ENCODE data around the gene CHRNA4.

CHRNA4 gene

DNA sequence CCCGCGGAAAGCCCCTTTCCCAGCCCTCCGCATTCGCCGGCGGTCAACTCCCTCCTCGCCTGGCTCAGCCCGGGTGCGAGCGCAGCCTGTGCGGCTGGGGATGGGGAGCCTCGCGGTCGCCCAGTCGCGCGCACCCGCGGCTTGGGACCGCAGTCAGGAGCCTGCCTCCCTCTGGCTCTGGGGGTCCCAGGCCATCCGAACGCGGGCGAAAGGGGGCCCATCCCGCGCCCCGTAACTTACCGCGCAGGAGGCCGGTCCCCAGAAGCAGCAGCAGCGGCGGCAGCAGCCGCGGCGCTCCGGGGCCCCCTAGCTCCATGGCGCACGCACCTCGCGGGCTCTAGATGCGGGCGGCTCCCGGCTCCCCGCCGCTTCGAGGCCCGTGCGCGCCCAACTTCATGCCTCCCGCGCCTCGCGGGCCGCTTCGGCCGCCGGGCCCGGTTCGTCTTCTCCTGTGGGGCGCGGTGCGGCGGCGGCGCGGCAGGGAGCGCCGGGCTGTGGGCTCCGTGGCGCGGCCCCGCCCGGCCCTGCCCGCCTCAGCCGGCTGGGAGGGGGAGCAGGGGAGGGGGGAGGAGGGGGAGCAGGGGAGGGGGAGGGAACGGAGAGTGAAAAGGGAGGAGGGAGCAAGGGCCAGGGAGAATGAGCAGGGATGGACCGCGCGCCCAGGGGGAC lies at the start of gene CHRNA4:
Gene CHRNA4 (minus strand): TSS at position 500 of the 669 bp plus-strand sequence. CDS start 184 bp downstream, at position 316.
- no peak within 1 kb of the TSS for H3K4me3 ChIP-seq (ENCODE audit: low read depth, low read length)
- no peaks in the 10 kb centered on the region for H3K36me3 ChIP-seq (ENCODE audit: insufficient read depth, low read length)
- no peak within 1 kb of the TSS for H2AFZ ChIP-seq (ENCODE audit: low read length, unreplicated experiment)
- H3K79me2 ChIP-seq (ENCODE audit: control insufficient read depth, insufficient read depth, low read length, unreplicated experiment), result no peaks in the 10 kb centered on the region
- no peak within 1 kb of the TSS for H3K27ac ChIP-seq (ENCODE audit: low read depth, low read length)
- peaks cover 21% of the 10 kb centered on the region for H3K27me3 ChIP-seq (ENCODE audit: insufficient read depth, low read length)
- no peaks in the 10 kb centered on the region for H3K4me1 ChIP-seq (ENCODE audit: control insufficient read depth, insufficient read depth, low read length, unreplicated experiment)

DNA sequence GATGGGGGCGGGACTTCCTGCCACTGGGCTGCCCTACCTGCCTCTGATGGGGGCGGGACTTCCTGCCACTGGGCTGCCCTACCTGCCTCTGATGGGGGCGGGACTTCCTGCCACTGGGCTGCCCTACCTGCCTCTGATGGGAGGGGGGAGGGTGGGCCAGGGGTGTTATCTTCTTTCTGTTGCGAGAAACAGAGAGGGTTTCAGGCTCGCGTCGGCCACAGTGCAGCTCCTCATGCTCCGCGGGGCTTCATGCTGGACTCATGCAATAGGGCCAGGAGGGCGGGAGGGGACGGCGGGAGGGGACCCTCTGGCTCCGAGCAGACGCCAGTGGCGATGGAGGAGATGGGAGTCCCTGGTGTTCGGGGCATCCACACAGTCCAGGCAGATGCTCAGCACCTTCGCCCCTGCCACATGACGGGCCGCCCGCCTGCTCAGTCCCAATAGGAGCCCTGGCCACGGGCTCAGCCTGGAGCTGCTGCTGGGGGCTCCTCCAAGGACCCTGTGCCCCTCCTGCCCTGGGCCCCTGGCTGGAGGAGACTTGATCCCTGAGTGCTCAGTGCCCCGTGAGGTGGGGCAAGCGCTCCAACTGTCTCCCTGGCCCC lies 48.8 kb upstream of the CHRNA4 start:
- Histone ChIP-seq H3K79me2 (ENCODE audit: control insufficient read depth, insufficient read depth, low read length, unreplicated experiment) (no peaks in the 10 kb centered on the region), H2AFZ (ENCODE audit: low read length, unreplicated experiment) (no peak overlapping the region), H3K4me1 (ENCODE audit: control insufficient read depth, insufficient read depth, low read length, unreplicated experiment) (no peaks in the 10 kb centered on the region), H3K36me3 (ENCODE audit: insufficient read depth, low read length) (no peaks in the 10 kb centered on the region), H3K27ac (ENCODE audit: low read depth, low read length) (no peak overlapping the region), H3K4me3 (ENCODE audit: low read depth, low read length) (no peak overlapping the region), H3K27me3 (ENCODE audit: insufficient read depth, low read length) (peaks cover 4% of the 10 kb centered on the region; the same call in 1 of the 2 replicates)

DNA sequence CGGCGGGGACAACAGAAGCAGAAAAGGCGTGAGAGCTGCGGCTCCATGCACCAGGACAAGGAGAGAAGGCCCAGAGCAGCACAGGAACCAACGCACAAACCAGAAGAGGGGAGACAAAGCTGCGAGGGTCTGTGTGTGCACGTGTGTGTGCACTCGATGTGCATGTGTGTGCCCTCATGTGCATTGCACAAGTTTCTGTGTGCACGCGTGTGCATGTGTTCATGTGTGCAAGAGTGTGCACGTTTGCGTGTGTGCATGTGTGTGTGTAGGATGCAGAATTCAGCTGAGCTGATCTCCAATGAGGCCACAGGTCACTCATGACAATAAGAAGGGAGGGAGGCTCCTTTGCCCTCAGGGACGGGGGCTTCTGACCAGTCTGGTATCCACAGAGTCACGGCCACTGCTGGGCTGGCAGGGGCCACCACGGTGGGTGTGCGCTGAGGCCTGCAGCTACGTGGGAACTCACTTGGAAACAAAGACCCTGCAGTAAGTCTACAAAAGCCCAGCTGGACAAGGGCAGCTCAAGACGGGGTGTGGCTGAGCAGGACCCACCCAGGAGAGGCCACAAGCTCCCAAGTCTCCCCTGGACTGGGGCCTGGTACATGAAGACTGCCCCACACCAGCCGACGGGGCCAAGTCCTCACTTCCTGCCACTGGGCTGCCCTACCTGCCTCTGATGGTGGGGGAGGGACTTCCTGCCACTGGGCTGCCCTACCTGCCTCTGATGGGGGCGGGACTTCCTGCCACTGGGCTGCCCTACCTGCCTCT lies 48.1 kb upstream of the CHRNA4 start:
- H3K4me1 ChIP-seq (ENCODE audit: control insufficient read depth, insufficient read depth, low read length, unreplicated experiment), result no peaks in the 10 kb centered on the region
- H3K27me3 ChIP-seq (ENCODE audit: insufficient read depth, low read length), result peaks cover 4% of the 10 kb centered on the region; the same call in 1 of the 2 replicates
- no peak overlapping the region for H3K27ac ChIP-seq (ENCODE audit: low read depth, low read length)
- no peaks in the 10 kb centered on the region for H3K79me2 ChIP-seq (ENCODE audit: control insufficient read depth, insufficient read depth, low read length, unreplicated experiment)
- H3K36me3 ChIP-seq (ENCODE audit: insufficient read depth, low read length), result no peaks in the 10 kb centered on the region
- no peak overlapping the region for H2AFZ ChIP-seq (ENCODE audit: low read length, unreplicated experiment)
- H3K4me3 ChIP-seq (ENCODE audit: low read depth, low read length), result no peak overlapping the region

DNA sequence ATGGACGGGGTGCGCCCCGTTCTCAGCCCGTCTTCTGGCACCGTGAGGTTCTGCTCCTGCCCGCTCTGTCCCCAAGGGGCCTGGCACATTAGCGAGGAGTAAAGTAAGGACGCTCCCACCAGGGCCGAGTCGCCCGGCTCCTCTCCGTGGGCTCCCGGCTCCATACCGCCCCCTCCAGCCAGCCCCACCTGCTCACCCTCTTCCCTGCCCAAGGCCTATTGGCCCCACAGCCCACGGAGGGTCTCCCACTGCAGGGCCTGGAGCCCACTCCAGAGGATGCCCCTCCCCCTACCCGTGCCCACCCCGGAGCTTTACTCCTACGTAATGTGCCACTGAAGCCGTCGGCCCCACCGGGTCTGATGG lies 47.5 kb upstream of the CHRNA4 start:
- Histone ChIP-seq H3K79me2 (ENCODE audit: control insufficient read depth, insufficient read depth, low read length, unreplicated experiment) (no peaks in the 10 kb centered on the region), H3K4me1 (ENCODE audit: control insufficient read depth, insufficient read depth, low read length, unreplicated experiment) (no peaks in the 10 kb centered on the region)

DNA sequence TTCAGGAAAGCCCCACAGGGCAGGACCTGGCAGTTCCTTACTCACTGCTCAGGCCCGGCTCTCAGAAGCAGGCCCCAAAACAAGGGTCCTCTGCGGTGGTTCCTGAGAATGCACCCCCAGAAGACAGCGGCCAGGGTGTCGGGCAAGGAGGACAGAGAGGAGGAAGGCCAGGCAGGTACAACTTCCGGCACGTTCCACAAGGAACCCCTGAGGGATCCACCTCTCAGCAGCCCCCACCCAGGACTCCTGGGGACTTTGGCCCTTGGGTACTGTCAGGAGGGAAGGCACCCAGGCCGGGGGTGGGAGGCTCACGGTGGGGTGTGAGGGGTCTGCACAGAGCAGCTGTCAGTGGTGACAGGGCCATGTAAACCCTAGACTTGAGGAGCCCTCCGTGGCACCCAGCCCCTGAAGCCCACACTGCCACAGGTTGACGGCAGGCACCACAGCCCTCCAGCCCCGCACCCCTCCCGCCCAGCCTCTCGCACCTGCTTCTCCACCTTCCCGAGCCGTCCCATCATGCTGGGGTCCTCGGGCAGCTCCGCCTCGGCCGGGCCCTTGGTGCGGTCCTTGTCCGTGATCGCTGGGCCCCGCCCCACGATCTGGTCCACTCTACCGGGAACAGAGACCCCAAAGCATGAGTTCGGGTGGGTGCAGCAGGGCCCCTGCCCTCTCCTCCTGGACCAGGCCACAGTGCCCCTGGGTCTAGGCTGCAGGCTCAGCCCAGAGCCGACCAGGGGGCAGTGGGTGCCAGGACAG lies 47.0 kb upstream of the CHRNA4 start:
- H3K4me1 ChIP-seq (ENCODE audit: control insufficient read depth, insufficient read depth, low read length, unreplicated experiment), result no peaks in the 10 kb centered on the region
- H3K36me3 ChIP-seq (ENCODE audit: insufficient read depth, low read length), result no peaks in the 10 kb centered on the region
- H3K27me3 ChIP-seq (ENCODE audit: insufficient read depth, low read length), result peaks cover 4% of the 10 kb centered on the region; the same call in 1 of the 2 replicates

More for the DNA sequence above, 47.5 kb upstream of the CHRNA4 start:
- no peak overlapping the region for H2AFZ ChIP-seq (ENCODE audit: low read length, unreplicated experiment)
- H3K4me3 ChIP-seq (ENCODE audit: low read depth, low read length), result no peak overlapping the region
- peaks cover 4% of the 10 kb centered on the region; the same call in 1 of the 2 replicates for H3K27me3 ChIP-seq (ENCODE audit: insufficient read depth, low read length)
- H3K27ac ChIP-seq (ENCODE audit: low read depth, low read length), result no peak overlapping the region
- no peaks in the 10 kb centered on the region for H3K36me3 ChIP-seq (ENCODE audit: insufficient read depth, low read length)

DNA sequence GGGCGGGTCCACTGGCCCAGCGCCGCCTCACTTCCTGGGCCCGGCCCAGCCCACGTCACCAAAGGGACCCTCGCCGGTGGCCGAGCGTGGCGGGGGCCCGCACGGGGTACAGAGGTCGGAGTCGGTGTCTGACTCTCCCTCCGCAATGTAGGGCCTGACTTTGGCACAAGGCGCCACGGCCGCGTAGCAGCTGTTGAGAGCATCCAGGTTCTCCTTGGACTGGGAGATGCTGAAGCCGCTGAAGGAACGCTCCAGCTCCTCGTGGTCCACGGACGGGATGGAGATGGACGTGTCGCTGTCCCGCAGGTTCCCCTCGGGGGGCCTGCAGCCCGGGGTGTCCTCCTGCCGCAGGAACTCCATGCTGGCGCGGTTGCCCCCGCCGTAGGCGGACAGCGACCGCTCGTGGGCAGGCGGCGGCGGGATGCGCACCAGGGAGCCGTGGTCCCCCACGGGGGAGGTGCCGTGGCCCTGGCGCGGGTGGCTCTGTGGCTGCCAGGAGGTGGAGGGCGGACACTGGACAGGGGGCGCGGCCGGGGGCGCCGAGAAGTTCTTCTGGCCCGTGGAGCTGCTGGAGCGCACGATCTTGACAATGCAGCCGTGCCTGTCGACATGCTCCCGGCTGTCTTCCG lies 45.6 kb upstream of the CHRNA4 start:
- Histone ChIP-seq H3K79me2 (ENCODE audit: control insufficient read depth, insufficient read depth, low read length, unreplicated experiment) (no peaks in the 10 kb centered on the region), H3K36me3 (ENCODE audit: insufficient read depth, low read length) (no peaks in the 10 kb centered on the region), H3K4me3 (ENCODE audit: low read depth, low read length) (no peak overlapping the region), H2AFZ (ENCODE audit: low read length, unreplicated experiment) (no peak overlapping the region), H3K27me3 (ENCODE audit: insufficient read depth, low read length) (peaks cover 2% of the 10 kb centered on the region; the same call in 1 of the 2 replicates), H3K27ac (ENCODE audit: low read depth, low read length) (no peak overlapping the region), H3K4me1 (ENCODE audit: control insufficient read depth, insufficient read depth, low read length, unreplicated experiment) (no peaks in the 10 kb centered on the region)

More for the DNA sequence above, 47.0 kb upstream of the CHRNA4 start:
- Histone ChIP-seq H3K4me3 (ENCODE audit: low read depth, low read length) (no peak overlapping the region), H3K27ac (ENCODE audit: low read depth, low read length) (no peak overlapping the region), H2AFZ (ENCODE audit: low read length, unreplicated experiment) (no peak overlapping the region), H3K79me2 (ENCODE audit: control insufficient read depth, insufficient read depth, low read length, unreplicated experiment) (no peaks in the 10 kb centered on the region)

DNA sequence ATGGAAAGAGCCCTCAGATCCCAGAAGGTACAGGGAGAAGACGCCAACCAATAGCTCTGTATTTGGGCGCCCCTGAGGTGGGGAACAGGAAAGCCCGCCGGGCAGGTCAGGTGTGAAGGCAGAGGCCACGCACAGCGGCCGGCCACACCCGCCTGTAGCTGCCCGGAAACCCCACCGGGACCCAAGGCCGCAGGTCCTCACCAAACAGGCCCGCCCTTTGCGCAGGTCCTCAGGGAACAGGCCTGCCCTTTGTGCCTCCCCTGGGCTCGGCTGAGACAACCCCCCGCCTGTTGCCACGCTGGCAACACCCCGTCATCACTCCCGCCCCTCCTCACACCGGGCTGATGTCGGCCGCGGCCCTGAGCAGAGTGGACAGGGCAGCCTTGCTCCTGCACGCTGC lies 44.9 kb upstream of the CHRNA4 start:
- Histone ChIP-seq H3K27ac (ENCODE audit: low read depth, low read length) (no peak overlapping the region), H3K79me2 (ENCODE audit: control insufficient read depth, insufficient read depth, low read length, unreplicated experiment) (no peaks in the 10 kb centered on the region), H3K4me1 (ENCODE audit: control insufficient read depth, insufficient read depth, low read length, unreplicated experiment) (no peaks in the 10 kb centered on the region), H3K27me3 (ENCODE audit: insufficient read depth, low read length) (no peaks in the 10 kb centered on the region), H3K36me3 (ENCODE audit: insufficient read depth, low read length) (no peaks in the 10 kb centered on the region), H2AFZ (ENCODE audit: low read length, unreplicated experiment) (no peak overlapping the region), H3K4me3 (ENCODE audit: low read depth, low read length) (no peak overlapping the region)

DNA sequence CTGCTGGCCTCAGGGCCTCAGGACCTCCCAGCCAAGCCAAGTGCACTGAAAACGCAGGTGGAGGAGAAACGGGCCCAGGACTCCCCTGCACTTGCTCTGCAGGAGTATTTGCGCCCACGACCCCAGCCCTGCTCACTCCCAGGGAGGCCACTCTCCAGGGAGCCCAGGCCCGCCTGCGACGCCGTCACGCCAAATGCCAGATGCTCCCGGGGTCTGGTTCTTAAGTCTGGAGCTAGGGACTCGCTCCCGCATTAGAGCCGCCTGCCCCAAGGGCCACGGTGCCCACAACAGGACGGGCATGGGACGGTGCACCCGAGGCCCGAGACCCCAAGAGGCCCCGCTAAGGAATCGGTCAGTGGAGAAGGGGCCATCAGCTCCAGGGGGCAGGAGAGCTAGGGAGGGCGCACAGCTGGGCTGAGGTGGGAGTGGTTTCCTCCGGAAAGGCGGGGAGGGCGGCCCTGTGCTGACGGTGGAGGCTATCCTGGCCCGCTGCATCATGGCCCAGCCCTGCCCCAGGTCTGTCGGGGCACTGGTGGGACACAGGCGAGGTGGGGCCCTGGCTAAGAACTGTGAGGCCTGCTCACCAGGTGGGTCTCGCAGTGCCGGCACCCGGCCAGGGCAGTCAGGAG lies 44.1 kb upstream of the CHRNA4 start:
- Histone ChIP-seq H3K27me3 (ENCODE audit: insufficient read depth, low read length) (no peaks in the 10 kb centered on the region), H3K36me3 (ENCODE audit: insufficient read depth, low read length) (no peaks in the 10 kb centered on the region), H3K4me1 (ENCODE audit: control insufficient read depth, insufficient read depth, low read length, unreplicated experiment) (no peaks in the 10 kb centered on the region), H2AFZ (ENCODE audit: low read length, unreplicated experiment) (no peak overlapping the region), H3K27ac (ENCODE audit: low read depth, low read length) (no peak overlapping the region), H3K4me3 (ENCODE audit: low read depth, low read length) (no peak overlapping the region), H3K79me2 (ENCODE audit: control insufficient read depth, insufficient read depth, low read length, unreplicated experiment) (no peaks in the 10 kb centered on the region)

DNA sequence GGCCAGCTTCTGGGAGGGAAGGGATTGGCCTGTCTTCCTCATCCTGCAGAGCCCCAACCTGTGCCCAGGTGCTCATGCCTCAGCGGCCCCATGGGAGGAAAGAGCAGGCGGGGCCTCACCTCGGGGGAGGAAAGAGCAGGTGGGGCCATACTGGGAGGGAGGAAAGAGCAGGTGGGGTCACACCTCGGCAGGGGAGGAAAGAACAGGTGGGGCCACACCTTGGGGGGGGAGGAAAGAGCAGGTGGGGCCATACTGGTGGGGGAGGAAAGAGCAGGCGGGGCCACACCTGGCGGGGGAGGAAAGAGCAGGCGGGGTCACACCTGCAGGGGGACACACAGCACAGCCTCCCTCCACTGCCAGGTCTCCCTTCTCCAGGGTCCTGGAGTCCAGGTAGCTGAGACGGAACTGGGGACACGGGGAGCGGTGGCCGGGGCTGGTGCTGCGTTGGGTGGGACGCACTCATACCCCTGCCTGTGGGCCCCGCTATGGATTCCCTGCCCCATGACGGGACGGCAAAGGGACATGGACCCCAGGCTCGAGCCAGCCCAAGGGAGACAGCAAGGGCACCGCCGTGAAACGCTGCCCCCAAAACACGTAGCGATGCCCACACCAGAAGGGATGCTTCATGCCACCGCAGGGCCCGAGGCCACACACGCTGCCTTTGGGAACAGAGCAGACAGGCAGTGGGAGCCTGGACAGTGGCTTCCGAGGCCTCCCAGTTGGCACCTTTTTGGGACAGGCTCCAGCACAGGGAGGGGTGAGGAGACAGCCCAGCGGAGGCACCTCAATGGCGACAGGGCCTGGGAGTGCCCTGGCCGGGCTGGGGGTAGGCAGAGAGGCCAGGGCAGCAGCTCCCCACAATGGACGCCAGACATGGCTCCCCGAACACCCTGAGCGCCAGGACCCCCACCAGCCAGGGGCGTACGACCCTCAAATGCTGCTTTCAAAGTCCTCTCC lies 43.3 kb upstream of the CHRNA4 start:
- Histone ChIP-seq H2AFZ (ENCODE audit: low read length, unreplicated experiment) (no peak overlapping the region), H3K27ac (ENCODE audit: low read depth, low read length) (no peak overlapping the region), H3K4me3 (ENCODE audit: low read depth, low read length) (no peak overlapping the region), H3K36me3 (ENCODE audit: insufficient read depth, low read length) (no peaks in the 10 kb centered on the region), H3K4me1 (ENCODE audit: control insufficient read depth, insufficient read depth, low read length, unreplicated experiment) (no peaks in the 10 kb centered on the region), H3K27me3 (ENCODE audit: insufficient read depth, low read length) (no peaks in the 10 kb centered on the region), H3K79me2 (ENCODE audit: control insufficient read depth, insufficient read depth, low read length, unreplicated experiment) (no peaks in the 10 kb centered on the region)
